DLD1 (cell line): Measurements from ENCODE around the gene PRRC2B.

ENCODE experiments used
- in situ Hi-C: cut with HindIII; loops from 2 replicates; pipeline ENCODE4 v1.10.0; 2017; ENCODE audit warnings: low sequenced_read_pairs

The PRRC2B gene

GRCh38 chr9:131483319-131484050, 89.6 kb downstream of the PRRC2B start:
- in situ Hi-C loops: no loop called here

GRCh38 chr9:131484051-131484445, 90.2 kb downstream of the PRRC2B start:
- in situ Hi-C loops: no loop called here

GRCh38 chr9:131484560-131485185, 90.8 kb downstream of the PRRC2B start:
- in situ Hi-C loops: no loop called here

GRCh38 chr9:131485206-131485605, 91.3 kb downstream of the PRRC2B start:
- in situ Hi-C loops: no loop called here

GRCh38 chr9:131485728-131486422, 92.0 kb downstream of the PRRC2B start:
- in situ Hi-C loops: no loop called here

GRCh38 chr9:131487001-131487400, 93.1 kb downstream of the PRRC2B start:
- in situ Hi-C loops: no loop called here

- in situ Hi-C loops: no loop called here
Measured at GRCh38 chr9:131487621-131488031, 93.7 kb downstream of the PRRC2B start.

GRCh38 chr9:131490514-131490913, 96.6 kb downstream of the PRRC2B start:
- in situ Hi-C loops: no loop called here

- in situ Hi-C loops: no loop called here
Measured at GRCh38 chr9:131491001-131491710, 97.3 kb downstream of the PRRC2B start.

- in situ Hi-C loops: no loop called here
Measured at GRCh38 chr9:131492070-131492469, 98.2 kb downstream of the PRRC2B start.

- in situ Hi-C loops: no loop called here
Measured at GRCh38 chr9:131494296-131494870, 100.5 kb downstream of the PRRC2B start.

- in situ Hi-C loops: no loop called here
Measured at GRCh38 chr9:131495785-131496184, 101.9 kb downstream of the PRRC2B start.

GRCh38 chr9:131496844-131497405, 103.0 kb downstream of the PRRC2B start:
- in situ Hi-C loops: no loop called here

- in situ Hi-C loops: no loop called here
Measured at GRCh38 chr9:131499254-131499767, 105.4 kb downstream of the PRRC2B start.

GRCh38 chr9:131500377-131500776, 106.5 kb downstream of the PRRC2B start:
- in situ Hi-C loops: no loop called here

- in situ Hi-C loops: no loop called here
Measured at GRCh38 chr9:131500939-131501541, 107.2 kb downstream of the PRRC2B start.

GRCh38 chr9:131502781-131503625, 109.1 kb downstream of the PRRC2B start, which contains the start of gene POMT1:
Gene POMT1 (plus strand): TSS chr9:131502918. CDS start chr9:131504219, 1,301 bp downstream.
- in situ Hi-C loops: no loop called here

- in situ Hi-C loops: no loop called here
Measured at GRCh38 chr9:131503626-131504465, 110.0 kb downstream of the PRRC2B start.
